HG03575 (cell line): ENCODE measurements around the gene TMPRSS3.

Experiments
- ATAC-seq: cut with Tn5 transposase; IDR thresholded peaks from one replicate; pipeline ENCODE4 v1.9.1; 2021; ENCODE audit not compliant: unreplicated experiment, insufficient number of reproducible peaks, low FRiP score; ENCODE audit errors: extremely low read depth

The TMPRSS3 gene

DNA sequence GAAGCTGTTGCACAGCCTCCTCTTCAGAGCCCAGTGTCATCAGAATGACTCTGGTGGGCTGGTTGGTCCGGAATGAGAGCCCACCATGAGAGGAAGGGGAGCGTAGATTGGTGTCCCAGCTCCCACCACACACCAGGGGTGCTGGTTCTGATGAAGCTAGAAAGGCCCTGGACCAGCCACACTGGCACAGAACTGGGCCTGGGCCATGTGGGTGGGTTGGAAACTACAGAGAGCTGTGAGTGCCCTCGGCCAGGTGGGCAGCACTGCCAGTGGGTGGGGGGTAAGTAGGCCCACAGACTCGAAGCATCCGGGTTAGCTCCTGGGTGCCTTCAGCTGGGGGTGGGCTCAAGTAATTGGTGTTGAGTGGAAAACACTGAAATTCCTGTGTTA, 17.9 kb downstream of the TMPRSS3 start:
- ATAC-seq: no peak

DNA sequence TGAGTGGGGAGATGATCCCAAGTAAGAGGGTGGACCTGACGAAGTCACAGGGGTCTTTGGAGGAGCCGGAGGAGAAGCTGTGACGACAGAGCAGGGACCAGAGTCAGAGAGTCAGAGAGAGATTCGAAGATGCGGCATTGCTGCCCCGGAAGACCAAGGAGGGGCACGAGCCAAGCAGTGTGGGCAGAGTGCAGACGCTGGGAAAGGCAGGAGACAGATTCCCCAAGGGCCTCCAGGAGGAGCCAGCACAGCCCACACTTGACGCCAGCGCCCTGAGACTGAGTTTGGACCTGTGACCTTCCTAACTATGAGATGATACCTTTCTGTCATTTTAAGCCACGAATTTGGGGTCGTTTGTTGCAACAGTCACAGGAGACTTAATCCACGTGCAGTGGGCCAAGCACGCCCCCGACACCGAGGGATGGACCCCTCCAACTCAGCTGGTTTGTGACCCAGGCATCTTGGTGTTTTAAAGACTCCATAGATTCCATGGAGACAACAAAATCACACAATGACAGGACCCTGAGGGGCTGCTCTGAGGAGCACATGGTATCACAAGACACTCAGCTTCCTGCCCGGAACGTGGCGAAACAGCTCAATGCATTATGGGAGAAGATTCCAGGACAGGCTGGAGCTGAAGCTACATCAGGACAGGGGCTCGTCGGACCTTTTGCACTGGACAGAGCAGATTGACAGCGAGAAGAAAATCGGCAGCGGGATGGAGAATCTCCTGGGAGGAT, 18.5 kb downstream of the TMPRSS3 start:
- no peak for ATAC-seq

DNA sequence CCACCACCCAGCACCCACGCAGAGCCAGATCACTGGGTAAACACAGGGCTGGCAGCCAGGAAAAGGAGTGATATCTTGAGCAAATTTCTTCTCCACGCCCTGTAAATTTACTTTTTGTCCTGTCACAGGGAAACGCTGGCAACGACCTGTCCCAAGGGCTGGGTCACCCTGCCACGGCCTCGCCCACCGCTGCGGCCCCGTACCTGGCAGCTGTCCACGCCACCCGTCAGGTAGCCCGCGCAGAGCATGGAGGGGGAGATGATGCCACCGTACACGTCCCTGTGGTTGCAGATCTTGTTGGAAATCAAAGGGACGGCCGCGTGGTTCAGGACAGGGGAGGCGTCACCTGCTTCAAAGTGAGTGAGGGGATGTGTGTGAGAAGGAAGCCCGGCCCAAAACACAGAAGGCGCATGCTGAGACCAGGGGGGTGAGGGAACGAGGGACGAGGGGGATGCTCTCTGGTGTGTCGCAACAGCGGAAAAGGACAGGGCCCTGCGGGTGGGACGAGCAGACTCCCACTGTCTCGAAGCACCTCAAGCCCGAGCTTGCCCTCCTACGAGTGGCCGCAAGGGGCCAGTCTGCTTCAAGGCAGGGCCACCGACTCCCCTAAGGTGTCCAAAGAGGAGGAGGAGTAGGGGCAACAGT, 19.4 kb downstream of the TMPRSS3 start:
- no peak for ATAC-seq

GRCh38 chr21:42375966-42376337, 19.9 kb downstream of the TMPRSS3 start:
- no peak for ATAC-seq

- ATAC-seq: no peak
Measured at GRCh38 chr21:42375506-42375905, 20.3 kb downstream of the TMPRSS3 start.

- no peak for ATAC-seq
Measured at GRCh38 chr21:42374864-42375499, 20.9 kb downstream of the TMPRSS3 start.

DNA sequence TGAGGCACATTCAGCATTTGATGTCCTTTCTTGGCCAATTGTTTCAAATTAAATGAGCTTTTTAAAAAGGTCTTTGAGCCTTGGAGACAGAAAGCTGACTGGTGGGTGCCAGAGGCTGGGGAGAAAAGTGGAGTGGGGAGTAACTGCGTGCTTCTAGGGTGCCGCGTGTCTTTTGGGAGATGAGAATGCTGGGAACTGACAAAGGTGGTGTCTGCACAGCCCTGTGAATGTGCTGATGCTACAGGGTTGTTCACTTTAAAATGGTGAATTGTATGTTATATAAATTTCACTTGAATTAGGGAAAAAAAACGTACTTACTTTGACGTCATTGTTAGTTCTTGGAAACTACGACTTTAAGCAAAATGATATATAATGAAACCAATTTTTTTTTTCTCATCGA, 21.4 kb downstream of the TMPRSS3 start:
- ATAC-seq: no peak

DNA sequence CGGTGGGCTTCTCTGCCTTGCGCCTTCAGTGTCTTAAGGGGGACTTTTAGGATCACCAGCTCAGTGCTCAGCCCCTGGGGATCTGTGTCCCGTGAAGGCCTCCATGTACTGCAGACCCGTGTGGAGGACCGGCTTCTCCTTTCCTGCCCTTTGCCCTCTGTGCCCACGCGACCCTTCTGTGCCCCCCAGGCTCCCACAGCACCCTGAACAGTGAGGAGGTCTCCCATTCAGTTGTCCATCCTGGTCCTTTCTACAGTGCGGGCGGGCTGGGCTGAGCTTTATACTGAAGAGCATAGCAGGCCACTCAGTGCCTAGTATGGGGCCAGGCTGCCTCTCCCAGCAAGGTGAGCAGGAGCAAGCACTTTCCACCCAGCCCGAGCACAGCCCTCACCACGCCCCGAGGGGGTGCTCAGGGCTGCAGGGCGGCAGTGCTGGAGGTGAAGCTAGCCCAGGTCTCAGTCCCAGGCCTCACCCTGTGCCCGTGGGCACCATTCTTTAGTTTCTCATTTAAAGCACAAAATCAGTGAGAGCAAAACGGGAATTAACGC, 21.9 kb downstream of the TMPRSS3 start:
- no peak for ATAC-seq

DNA sequence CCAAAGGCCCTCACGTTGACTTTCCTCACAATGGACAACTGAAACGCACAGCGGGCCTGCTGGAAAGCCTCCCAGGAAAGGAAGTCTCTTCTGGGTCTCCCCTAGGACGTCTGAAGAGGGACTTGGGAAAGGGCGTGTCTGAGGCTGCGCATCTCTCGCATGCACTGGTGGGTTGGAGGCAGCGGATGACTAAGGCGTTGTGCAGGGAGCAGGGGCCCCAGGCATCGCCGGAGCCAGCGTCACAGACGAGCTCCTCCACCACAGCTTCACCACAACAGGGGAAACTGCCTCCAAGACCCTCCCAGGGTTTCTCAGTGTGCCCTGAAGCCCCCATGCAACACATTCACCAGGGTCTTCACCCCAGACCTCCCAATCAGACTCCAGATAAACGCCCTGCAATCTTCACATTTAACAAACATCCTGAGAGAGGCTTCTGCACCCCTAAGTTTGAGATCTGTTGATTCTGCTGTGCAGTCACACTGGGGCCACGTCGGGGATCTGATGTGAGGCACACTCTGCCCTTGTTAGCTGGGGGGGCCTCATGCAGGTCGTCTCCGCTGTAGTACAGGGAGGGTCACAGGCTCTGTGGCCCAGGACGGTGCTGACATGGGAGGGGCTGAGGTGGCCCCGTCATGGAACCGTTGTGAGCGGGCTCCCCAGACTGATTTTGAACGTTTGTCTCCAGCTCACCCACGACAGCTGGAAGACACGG, 22.5 kb downstream of the TMPRSS3 start:
- no peak for ATAC-seq

- no peak for ATAC-seq
Measured at GRCh38 chr21:42370894-42371654, 24.8 kb downstream of the TMPRSS3 start.

DNA sequence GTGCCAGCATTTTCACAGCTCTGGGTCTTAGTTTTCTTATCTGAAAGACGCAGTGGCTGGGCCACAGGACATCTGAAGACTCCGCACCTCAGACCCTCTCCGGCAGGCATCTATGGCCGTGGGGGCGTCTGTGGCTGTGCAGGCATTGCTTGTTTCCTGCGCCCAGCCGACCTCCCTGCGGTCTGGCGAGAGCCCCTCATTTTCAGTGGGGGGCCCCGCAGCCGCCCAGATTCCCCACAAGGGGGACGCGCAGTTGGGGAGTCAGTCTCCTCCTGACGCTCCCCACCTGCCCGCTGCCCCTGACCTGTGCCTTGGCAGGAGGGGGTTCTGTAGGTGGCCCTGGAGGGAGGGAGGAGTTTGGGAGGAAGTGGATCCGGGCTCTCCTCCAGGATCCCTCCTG, 26.0 kb downstream of the TMPRSS3 start:
- no peak for ATAC-seq

DNA sequence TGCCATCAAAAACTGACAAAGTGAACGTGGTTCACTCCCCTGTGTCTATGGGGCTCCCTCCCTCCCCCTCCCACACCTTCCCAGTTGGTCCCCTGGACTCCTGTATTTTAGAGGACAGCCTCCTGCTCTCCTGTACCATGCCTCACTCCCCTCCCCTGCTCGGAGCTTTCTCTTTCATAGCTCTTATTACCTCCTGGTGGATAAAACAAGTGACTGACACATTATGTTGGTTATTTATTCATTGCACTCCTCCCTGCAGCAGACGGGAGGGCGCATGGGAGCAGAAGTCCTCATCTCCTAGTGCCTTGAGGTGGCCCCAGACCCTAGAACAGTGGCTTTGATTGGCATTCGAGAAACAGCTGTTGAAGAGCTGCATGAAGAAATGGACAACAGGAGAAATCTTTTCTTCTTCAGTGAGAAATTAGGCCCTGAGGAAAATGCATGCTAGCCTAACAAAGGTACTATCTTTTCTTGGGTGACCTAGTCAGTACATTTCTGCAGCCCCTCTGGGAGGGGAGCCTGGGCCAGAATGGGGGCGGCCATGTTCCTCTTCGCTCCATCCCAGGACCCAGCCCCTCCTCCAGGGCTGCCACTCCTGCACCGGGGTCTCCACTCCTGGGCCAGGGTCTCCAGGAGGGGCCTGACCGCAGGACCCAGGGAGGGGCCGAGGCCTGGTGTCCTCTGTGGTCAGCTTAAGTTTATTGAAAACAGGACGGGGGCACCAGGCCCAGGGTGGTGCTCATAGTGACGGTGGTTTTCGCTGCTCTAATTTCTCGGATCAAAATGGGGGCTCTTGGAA, 28.3 kb downstream of the TMPRSS3 start:
- ATAC-seq: no peak

DNA sequence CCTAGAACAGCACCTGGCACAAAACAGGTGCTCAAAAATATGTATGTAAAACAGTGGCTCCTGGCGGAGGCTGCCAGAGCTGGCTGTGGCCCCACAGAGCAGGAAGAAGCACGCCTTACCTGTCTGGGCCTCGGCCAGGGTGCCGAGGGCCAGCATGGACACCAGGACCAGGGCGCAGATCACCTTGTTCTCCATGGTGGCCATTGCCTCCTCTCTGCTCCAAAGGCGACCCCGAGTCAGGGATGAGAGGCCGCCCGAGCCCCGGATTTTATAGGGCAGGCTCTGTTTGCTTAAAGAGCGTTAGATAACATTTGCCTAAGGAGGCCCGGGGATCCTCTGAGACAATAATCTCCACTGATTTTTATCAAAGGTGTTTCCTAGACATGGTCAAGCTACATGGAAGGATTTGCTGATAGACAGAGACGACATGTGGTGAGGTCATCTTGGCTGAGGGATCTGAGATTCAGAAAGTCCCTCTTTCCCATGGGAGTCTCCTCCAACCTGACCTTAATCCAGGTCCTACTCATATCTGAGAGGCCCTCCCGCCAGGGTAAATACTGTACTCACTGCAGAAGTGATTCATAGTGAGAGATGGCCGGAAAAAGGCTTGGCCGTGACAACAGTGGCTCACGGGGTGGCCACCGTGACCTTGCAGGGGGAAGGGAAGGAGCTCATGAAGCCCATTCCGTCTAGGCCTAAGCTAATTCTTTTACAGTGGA, 29.4 kb downstream of the TMPRSS3 start, which contains the start of gene TFF1:
Gene TFF1, minus strand, starts transcription at position 244 of the 719 bp plus-strand sequence. Its CDS starts 40 bp downstream, at position 204.
- no peak for ATAC-seq

- no peak for ATAC-seq
Measured at GRCh38 chr21:42365770-42366169, 30.1 kb downstream of the TMPRSS3 start.

- ATAC-seq: no peak
Measured at GRCh38 chr21:42364304-42364865, 31.5 kb downstream of the TMPRSS3 start.

- no peak for ATAC-seq
Measured at GRCh38 chr21:42363312-42363711, 32.5 kb downstream of the TMPRSS3 start.

- ATAC-seq: no peak
Measured at GRCh38 chr21:42362700-42363099, 33.2 kb downstream of the TMPRSS3 start.
